Lung (tissue), 12 donors: ENCODE data around the gene CLASRP. TPM values are rescaled to one million over a fixed set of nuclear protein-coding genes. Genes with fewer than 3 reads are reported as not detected.
"Not testable (repeated sequence)": the region's sequence is repeated elsewhere in the genome, so short reads cannot be mapped to it uniquely, and the experiment has no call there.

ENCODE experiments used
- ATAC-seq: fragments of 200-7000 bp; cut with Tn5 transposase; one replicate; pipeline ENCODE4 v1.9.1; 2020; ENCODE audit warnings: moderate number of reproducible peaks; ENCODE audit not compliant: insufficient read depth, low FRiP score
- DNase-seq, 3 donors: peaks; one replicate each; pipeline ENCODE4 v3.0.0-alpha.2; 2013 to 2017
- H3K27ac ChIP-seq, 2 donors: one replicate each; pipeline ENCODE4 v1.5.1; 2013; ENCODE audit warnings: mild to moderate bottlenecking in 2 of 2, moderate library complexity in 2 of 2, control low read depth in 1 of 2, inconsistent platforms in 1 of 2, low read depth in 1 of 2, low read length in 1 of 2
- H3K27me3 ChIP-seq, 3 donors: one replicate each; pipeline ENCODE4 v1.5.1; 2013; ENCODE audit warnings: low read length in 2 of 3; ENCODE audit not compliant: control insufficient read depth in 3 of 3, insufficient read depth in 3 of 3
- H3K36me3 ChIP-seq, 4 donors: one replicate each; pipeline ENCODE4 v1.5.1; 2013; ENCODE audit warnings: low read length in 4 of 4, mild to moderate bottlenecking in 1 of 4, moderate library complexity in 1 of 4; ENCODE audit not compliant: control insufficient read depth in 4 of 4, insufficient read depth in 4 of 4
- H3K4me1 ChIP-seq, 5 donors: one replicate each; pipeline ENCODE4 v1.5.1; 2013; ENCODE audit warnings: low read length in 5 of 5, mild to moderate bottlenecking in 2 of 5, moderate library complexity in 1 of 5; ENCODE audit not compliant: control insufficient read depth in 5 of 5, insufficient read depth in 5 of 5
- H3K4me3 ChIP-seq: one replicate; pipeline ENCODE4 v1.5.1; 2013; ENCODE audit warnings: mild to moderate bottlenecking, control low read depth, moderate library complexity
- H3K9ac ChIP-seq, 2 donors: one replicate each; pipeline ENCODE4 v1.5.1; 2013; ENCODE audit warnings: low read length in 2 of 2, control low read depth in 1 of 2; ENCODE audit not compliant: insufficient read depth in 1 of 2
- H3K9me3 ChIP-seq, 4 donors: one replicate each; pipeline ENCODE4 v1.5.1; 2013; ENCODE audit warnings: low read length in 3 of 4, mild to moderate bottlenecking in 1 of 4, moderate library complexity in 1 of 4; ENCODE audit not compliant: control insufficient read depth in 4 of 4, insufficient read depth in 3 of 4
- WGBS, 2 donors: extraction: QIAGEN DNeasy Blood & Tissue Kit; methylation state at CpG; one replicate each; pipeline ENCODE4 v1.1.7; 2013; 5-methylcytosine and 5-hydroxymethylcytosine counted together
- polyA plus RNA-seq, 2 donors: library from polyadenylated mRNA; stranded (reverse); fragments of 200-250 nt; gene quantifications; one replicate each; pipeline ENCODE4 v1.2.1, GENCODE V29; 2013
- total RNA-seq, 2 donors: library from RNA; depleted of rRNA in 1 of 2; stranded (reverse); fragments of >200 nt in 1 of 2; gene quantifications; one replicate each; pipeline ENCODE4 v1.2.1, GENCODE V29; 2014 to 2021
- TF ChIP-seq, protein P1 (sequence below): IDR thresholded peaks from 2 replicates; pipeline ENCODE4 v1.5.1; 2012; ENCODE audit warnings: mild to moderate bottlenecking; ENCODE audit errors: control extremely low read depth, extremely low read depth
- donor health status: control.
- donor health status: control.
- donor health status: Bipolar disorder and iron deficiency.
- donor health status: healthy.
- donor health status: DM: yes; HTN: yes; CAD: no.

The CLASRP gene
- total and polyA plus RNA-seq, 4 donors = 23.9 to 107 (median 57.6) TPM

DNA sequence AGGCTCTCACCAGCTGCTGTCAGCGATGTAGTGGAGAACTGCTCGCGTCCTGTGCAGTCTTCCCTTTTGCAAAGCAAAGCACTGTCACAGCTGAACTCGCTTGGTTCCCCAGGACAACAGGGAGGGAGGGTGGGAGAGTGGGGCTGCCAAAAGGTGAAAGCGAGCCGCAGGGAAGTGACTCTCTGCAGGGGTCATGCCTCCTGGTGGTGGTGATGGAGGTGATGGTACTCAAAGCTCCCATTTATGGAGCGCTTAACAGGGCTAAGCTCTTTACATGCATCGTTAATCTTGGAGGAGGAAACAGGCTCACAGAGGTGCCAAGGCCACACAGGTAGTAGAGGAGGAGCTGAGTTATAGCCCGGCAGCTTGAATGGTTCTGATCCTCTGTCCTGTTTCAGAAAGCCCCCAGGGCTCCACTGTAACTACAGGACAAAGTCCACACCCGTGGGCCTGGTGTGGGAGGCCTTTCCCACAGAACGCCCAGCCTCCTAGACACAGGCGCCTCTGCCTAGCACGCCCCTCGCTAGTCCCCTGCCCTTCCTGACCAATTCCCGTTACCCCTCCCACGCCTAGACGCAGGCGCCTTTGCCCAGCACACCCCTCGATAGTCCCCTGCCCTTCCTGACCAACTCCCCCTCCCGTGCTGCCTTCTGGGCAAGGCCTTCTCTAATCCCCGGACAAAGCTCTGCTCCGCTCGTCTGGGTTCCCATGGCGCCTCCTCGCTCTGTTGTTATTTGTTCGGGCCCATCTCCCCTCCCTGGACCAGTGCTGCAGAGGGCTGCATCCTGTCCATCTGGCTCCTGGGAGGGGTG, 64.9 kb downstream of the CLASRP start:
- 55 to 57% methylated on average over 25 to 26 of the region's 26 CpGs for WGBS, 2 donors
- TF ChIP-seq, protein P1, sequence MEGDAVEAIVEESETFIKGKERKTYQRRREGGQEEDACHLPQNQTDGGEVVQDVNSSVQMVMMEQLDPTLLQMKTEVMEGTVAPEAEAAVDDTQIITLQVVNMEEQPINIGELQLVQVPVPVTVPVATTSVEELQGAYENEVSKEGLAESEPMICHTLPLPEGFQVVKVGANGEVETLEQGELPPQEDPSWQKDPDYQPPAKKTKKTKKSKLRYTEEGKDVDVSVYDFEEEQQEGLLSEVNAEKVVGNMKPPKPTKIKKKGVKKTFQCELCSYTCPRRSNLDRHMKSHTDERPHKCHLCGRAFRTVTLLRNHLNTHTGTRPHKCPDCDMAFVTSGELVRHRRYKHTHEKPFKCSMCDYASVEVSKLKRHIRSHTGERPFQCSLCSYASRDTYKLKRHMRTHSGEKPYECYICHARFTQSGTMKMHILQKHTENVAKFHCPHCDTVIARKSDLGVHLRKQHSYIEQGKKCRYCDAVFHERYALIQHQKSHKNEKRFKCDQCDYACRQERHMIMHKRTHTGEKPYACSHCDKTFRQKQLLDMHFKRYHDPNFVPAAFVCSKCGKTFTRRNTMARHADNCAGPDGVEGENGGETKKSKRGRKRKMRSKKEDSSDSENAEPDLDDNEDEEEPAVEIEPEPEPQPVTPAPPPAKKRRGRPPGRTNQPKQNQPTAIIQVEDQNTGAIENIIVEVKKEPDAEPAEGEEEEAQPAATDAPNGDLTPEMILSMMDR = no peak
- H3K9ac ChIP-seq = no peak overlapping the region
- no peak overlapping the region for H3K4me3 ChIP-seq
- H3K27ac ChIP-seq = no peak overlapping the region
- no peak for ATAC-seq
- no peaks in the 10 kb centered on the region for H3K36me3 ChIP-seq
- DNase-seq = no peak
- peaks cover 2 to 15% (median 4%) of the 10 kb centered on the region in 5 donors for H3K4me1 ChIP-seq
- no peaks in the 10 kb centered on the region for H3K9me3 ChIP-seq
- no peaks in the 10 kb centered on the region for H3K27me3 ChIP-seq

DNA sequence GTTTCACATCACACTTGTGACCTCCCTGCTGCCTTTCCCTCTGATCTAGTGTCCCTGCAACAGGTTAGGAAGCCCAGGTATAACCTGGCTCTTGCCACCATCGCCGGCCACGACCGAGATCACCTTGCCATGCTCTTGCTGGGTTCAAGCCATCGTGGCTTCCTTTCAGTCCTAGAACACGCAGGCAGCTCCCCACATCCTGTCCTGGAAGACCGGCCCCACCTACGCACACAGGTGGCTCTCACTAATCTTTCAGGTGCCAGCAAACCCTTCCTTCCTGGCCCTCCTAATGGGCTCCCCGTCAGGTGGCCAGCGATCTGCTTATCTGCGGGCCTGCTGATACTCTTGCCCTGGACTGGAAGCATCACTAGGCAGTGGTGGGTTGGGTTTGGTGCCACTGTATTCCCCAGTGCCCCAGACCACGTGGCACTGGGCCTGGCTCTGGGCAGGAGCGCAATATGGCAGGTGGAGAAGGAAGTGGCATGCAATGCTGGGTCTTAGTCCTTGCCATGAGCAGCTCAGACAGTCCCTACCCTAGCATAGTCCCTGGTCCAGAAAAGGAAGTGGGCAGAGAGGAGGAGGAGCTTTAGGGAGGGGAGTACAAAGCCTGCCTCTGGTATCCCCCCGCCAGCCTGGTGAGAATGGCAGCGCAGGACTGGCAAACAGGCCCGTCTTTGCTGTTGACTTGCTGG, 66.0 kb downstream of the CLASRP start:
- WGBS, 2 donors = 59 to 78% methylated on average over 15 to 16 of the region's 16 CpGs
- no peak overlapping the region for H3K27ac ChIP-seq
- H3K9me3 ChIP-seq = no peaks in the 10 kb centered on the region
- H3K9ac ChIP-seq = no peak overlapping the region
- no peak overlapping the region for H3K4me3 ChIP-seq
- peaks cover 0 to 4% (median under 1%) of the 10 kb centered on the region in 4 donors for H3K36me3 ChIP-seq
- TF ChIP-seq, protein P1 = no peak
- no peaks in the 10 kb centered on the region for H3K27me3 ChIP-seq
- DNase-seq (no peak), ATAC-seq (no peak)
- peaks cover 0 to 10% (median 2%) of the 10 kb centered on the region in 5 donors for H3K4me1 ChIP-seq

DNA sequence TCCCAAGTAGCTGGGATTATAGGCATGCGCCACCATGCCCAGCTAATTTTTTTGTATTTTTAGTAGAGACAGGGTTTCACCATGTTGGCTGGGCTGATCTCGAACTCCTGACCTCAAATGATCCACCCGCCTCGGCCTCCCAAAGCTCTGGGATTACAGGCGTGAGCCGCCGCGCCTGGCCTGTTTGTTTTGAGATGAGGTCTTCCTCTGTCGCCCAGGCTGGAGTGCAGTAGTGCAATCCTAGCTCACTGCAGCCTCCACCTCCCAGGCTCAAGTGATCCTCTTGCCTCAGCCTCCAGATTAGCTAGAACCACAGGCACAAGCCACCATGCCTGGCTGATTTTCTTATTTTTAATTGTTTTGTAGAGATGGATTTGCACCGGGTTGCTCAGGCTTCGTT, 67.5 kb downstream of the CLASRP start:
- H3K4me1 ChIP-seq, H3K27ac ChIP-seq, H3K9ac ChIP-seq, ATAC-seq, H3K27me3 ChIP-seq, H3K4me3 ChIP-seq, H3K36me3 ChIP-seq, H3K9me3 ChIP-seq, DNase-seq: not testable (repeated sequence)
- WGBS, 2 donors = 94 to 96% methylated on average over 11 of the region's 11 CpGs

GRCh38 chr19:45107621-45108150, 68.8 kb downstream of the CLASRP start:
- peaks cover 0 to 12% (median 5%) of the 10 kb centered on the region in 5 donors for H3K4me1 ChIP-seq
- 77 to 80% methylated on average over 12 of the region's 12 CpGs for WGBS, 2 donors

More at GRCh38 chr19:45107621-45108150, 68.8 kb downstream of the CLASRP start:
- ATAC-seq (no peak), DNase-seq (peak in 1 of 3 donors; percentile 8)
- no peak overlapping the region for H3K27ac ChIP-seq
- no peaks in the 10 kb centered on the region for H3K27me3 ChIP-seq
- peaks cover 0 to 4% (median 2%) of the 10 kb centered on the region in 4 donors for H3K36me3 ChIP-seq
- H3K9me3 ChIP-seq = no peaks in the 10 kb centered on the region
- no peak overlapping the region for H3K9ac ChIP-seq
- H3K4me3 ChIP-seq = no peak overlapping the region
- TF ChIP-seq, protein P1 = no peak
